Activated CD8-positive, alpha-beta T cell treated with anti-CD3 and anti-CD28 coated beads for 36 hours (primary cell): ENCODE measurements around the gene IGSF8. TPM values are rescaled to one million over a fixed set of nuclear protein-coding genes. Genes with fewer than 3 reads are reported as not detected.

ENCODE experiments used
- ATAC-seq: fragments of 200-7000 bp; cut with Tn5 transposase; one replicate; pipeline ENCODE4 v1.10.0; 2021; ENCODE audit warnings: mild to moderate bottlenecking, moderate library complexity
- CTCF ChIA-PET: fragments of 350-600 bp; sonication (Branson Sonifier 250); formaldehyde crosslinking; loops from one replicate; lab custom pipeline; 2021; ENCODE audit warnings: antibody characterized with exemption; lab: Charles Lee
- POLR2A ChIA-PET: fragments of 350-600 bp; sonication (Branson Sonifier 250); formaldehyde crosslinking; loops from one replicate; lab custom pipeline; 2021; ENCODE audit warnings: antibody characterized with exemption; lab: Charles Lee
- DNase-seq: peaks from one replicate; pipeline ENCODE4 v3.0.0-alpha.2; 2020
- H3K27ac Mint-ChIP-seq: one replicate; pipeline ENCODE4 v1.8.0; 2021; ENCODE audit warnings: mild to moderate bottlenecking, mixed read lengths
- H3K27me3 Mint-ChIP-seq: one replicate; pipeline ENCODE4 v1.8.0; 2021; ENCODE audit warnings: mixed read lengths
- H3K36me3 Mint-ChIP-seq: one replicate; pipeline ENCODE4 v1.8.0; 2021; ENCODE audit warnings: low read depth, mixed read lengths
- H3K4me1 Mint-ChIP-seq: one replicate; pipeline ENCODE4 v1.8.0; 2021; ENCODE audit warnings: low read depth, mixed read lengths
- H3K4me3 Mint-ChIP-seq: one replicate; pipeline ENCODE4 v1.8.0; 2021; ENCODE audit warnings: mild to moderate bottlenecking, moderate library complexity, mixed read lengths
- H3K9me3 Mint-ChIP-seq: one replicate; pipeline ENCODE4 v1.8.0; 2021; ENCODE audit warnings: mixed read lengths
- intact Hi-C: fragments of 100-400 bp; cut with micrococcal nuclease; formaldehyde crosslinking; loops from one replicate; pipeline ENCODE4 v1.10.0; 2022
- total RNA-seq, 2 experiments: library from RNA; stranded (reverse); gene quantifications; one replicate each; pipeline ENCODE4 v1.2.3, GENCODE V29; 2021
- TF ChIP-seq, protein P1 (sequence below): fragments of 200-600 bp; IDR thresholded peaks from one replicate; pipeline ENCODE4 v1.8.0; 2022; ENCODE audit warnings: antibody characterized with exemption, mild to moderate bottlenecking

IGSF8 gene
- total RNA-seq, 2 experiments from 2014 or later: 48.0 to 49.5 TPM

DNA sequence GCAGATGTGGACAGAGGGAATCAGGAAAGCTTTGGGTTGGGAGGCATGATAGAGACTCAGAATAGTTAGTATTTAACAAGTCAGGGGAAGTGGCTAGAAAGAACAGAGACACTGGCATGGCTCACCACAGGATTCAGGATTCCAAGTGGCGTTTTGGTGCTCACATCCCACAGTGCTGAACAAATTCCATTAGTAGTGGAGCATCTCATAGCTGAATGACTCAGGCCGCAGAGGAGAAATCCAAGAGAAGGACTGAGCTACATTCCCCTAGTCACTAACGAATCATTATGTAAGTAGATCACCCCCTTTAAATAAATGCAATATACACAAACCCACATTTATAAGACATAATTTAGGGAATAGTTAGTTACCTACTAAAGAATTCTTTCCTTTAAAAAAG is 22.1 kb downstream of the IGSF8 start:
- ATAC-seq: no peak
- H3K4me1 Mint-ChIP-seq: peaks cover 22% of the 10 kb centered on the region
- TF ChIP-seq, protein P1, sequence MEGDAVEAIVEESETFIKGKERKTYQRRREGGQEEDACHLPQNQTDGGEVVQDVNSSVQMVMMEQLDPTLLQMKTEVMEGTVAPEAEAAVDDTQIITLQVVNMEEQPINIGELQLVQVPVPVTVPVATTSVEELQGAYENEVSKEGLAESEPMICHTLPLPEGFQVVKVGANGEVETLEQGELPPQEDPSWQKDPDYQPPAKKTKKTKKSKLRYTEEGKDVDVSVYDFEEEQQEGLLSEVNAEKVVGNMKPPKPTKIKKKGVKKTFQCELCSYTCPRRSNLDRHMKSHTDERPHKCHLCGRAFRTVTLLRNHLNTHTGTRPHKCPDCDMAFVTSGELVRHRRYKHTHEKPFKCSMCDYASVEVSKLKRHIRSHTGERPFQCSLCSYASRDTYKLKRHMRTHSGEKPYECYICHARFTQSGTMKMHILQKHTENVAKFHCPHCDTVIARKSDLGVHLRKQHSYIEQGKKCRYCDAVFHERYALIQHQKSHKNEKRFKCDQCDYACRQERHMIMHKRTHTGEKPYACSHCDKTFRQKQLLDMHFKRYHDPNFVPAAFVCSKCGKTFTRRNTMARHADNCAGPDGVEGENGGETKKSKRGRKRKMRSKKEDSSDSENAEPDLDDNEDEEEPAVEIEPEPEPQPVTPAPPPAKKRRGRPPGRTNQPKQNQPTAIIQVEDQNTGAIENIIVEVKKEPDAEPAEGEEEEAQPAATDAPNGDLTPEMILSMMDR: no peak
- intact Hi-C loops: no loop called here
- ChIA-PET CTCF (interaction anchor here (4.4 to 33.7 kb wide), 4 partner anchors 8 to 69 kb away, joined by 38 to 693 read pairs (median 48); no protein-coding TSS in a partner anchor), POLR2A (interaction anchor here (1.8 kb wide), 1 partner anchor 9 kb away, joined by 5 read pairs; no protein-coding TSS in a partner anchor)
- H3K27me3 Mint-ChIP-seq: peaks cover 48% of the 10 kb centered on the region
- no peaks in the 10 kb centered on the region for H3K9me3 Mint-ChIP-seq
- DNase-seq: no peak
- no peak overlapping the region for H3K4me3 Mint-ChIP-seq
- no peak overlapping the region for H3K27ac Mint-ChIP-seq
- H3K36me3 Mint-ChIP-seq: no peaks in the 10 kb centered on the region

DNA sequence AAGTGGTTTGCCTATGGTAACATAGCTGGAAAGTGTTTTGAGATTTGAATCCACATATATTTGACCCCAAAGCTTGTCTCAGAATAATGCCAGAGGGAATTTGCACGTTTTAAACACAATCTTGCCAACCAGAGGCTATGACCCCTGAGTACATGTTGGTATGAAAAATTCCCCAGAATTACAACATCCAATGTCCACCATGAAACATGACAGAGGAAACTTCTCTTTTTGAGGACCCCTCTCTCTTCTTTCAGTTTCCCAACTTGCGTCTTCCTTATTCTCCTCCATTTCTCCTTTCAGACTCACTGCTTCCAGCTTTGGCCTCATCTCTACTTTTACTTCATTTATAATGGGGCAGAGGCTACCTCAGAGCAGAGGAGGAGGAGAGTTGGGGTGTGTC is 22.6 kb downstream of the IGSF8 start:
- no peak overlapping the region for H3K4me3 Mint-ChIP-seq
- ATAC-seq (no peak), DNase-seq (no peak)
- no peaks in the 10 kb centered on the region for H3K9me3 Mint-ChIP-seq
- H3K27me3 Mint-ChIP-seq: peaks cover 45% of the 10 kb centered on the region
- intact Hi-C loops: no loop called here
- ChIA-PET POLR2A (interaction anchor here (0.6 to 1.8 kb wide), 2 partner anchors 10 to 75 kb away, joined by 3 to 5 read pairs; no protein-coding TSS in a partner anchor), CTCF (interaction anchor here (4.4 to 33.7 kb wide), 4 partner anchors 8 to 69 kb away, joined by 38 to 693 read pairs (median 48); no protein-coding TSS in a partner anchor)
- TF ChIP-seq, protein P1: no peak
- peaks cover 20% of the 10 kb centered on the region for H3K4me1 Mint-ChIP-seq
- no peak overlapping the region for H3K27ac Mint-ChIP-seq
- no peaks in the 10 kb centered on the region for H3K36me3 Mint-ChIP-seq

DNA sequence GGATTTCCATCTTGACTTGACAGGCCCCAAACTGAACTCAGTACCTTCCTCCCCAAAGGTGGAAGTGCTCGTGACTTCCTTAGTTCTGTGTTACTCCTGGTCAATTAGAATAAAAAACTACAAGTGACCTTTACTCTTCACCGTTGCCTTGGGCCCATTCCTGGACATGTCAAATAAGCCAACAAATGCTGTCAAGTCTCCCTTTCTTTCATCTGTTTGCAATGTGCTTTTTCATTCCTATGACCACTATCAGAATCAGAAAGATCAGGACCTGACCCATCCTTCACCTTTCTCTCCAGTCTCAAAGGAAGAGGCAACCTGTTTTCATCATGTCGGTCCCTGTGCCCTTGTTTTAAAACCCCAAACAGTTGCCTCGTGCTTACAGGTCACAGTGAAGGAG is 23.6 kb downstream of the IGSF8 start:
- Mint-ChIP-seq H3K9me3 (no peaks in the 10 kb centered on the region), H3K4me1 (peaks cover 20% of the 10 kb centered on the region)
- POLR2A ChIA-PET: interaction anchor here (0.9 to 1.1 kb wide), 2 partner anchors 10 to 44 kb away, joined by 3 read pairs; no protein-coding TSS in a partner anchor

DNA sequence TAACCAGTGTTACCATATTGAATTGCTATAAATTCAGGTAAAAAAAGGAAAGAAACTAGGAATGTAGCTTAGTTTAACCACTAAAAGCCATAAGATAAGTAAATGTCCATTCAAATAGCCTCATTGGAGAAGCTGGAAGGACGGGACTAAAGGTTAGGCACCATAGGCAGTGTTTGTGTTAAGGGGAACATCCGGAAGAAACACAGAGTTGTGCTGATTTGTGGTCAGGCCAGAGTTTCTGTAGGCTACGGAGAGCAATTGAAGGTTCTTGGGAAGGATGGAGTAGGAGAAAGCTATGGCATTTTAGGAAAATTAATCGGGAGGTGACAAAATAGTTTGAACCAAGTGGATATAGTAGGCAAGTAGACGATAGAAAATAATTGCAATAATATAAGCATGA is 27.1 kb downstream of the IGSF8 start:
- no peak for DNase-seq
- peaks cover 28% of the 10 kb centered on the region for H3K27me3 Mint-ChIP-seq

More for the DNA sequence above, 23.6 kb downstream of the IGSF8 start:
- ATAC-seq (no peak), DNase-seq (no peak)
- intact Hi-C loops: no loop called here
- no peak overlapping the region for H3K4me3 Mint-ChIP-seq
- H3K27me3 Mint-ChIP-seq: peaks cover 42% of the 10 kb centered on the region
- no peaks in the 10 kb centered on the region for H3K36me3 Mint-ChIP-seq
- CTCF ChIA-PET: interaction anchor here (0.6 to 33.7 kb wide), 3 partner anchors 9 to 34 kb away, joined by 3 to 693 read pairs (median 82); partner anchors contain the start of gene KCNJ9
- no peak overlapping the region for H3K27ac Mint-ChIP-seq
- TF ChIP-seq, protein P1: no peak

More for the DNA sequence above, 27.1 kb downstream of the IGSF8 start:
- intact Hi-C loops: no loop called here
- Mint-ChIP-seq H3K9me3 (no peaks in the 10 kb centered on the region), H3K4me3 (no peak overlapping the region), H3K4me1 (peaks cover 17% of the 10 kb centered on the region), H3K36me3 (no peaks in the 10 kb centered on the region), H3K27ac (no peak overlapping the region)
- TF ChIP-seq, protein P1: no peak
- ATAC-seq: no peak
- CTCF ChIA-PET: interaction anchor here (1.1 to 33.7 kb wide), 5 partner anchors 13 to 305 kb away, joined by 3 to 693 read pairs (median 6); partner anchors contain the start of gene KCNJ9
- POLR2A ChIA-PET: no interaction called here
